ENCODE measurements around the gene KNL1.
A peak's percentile ranks its signal among the peaks of the same experiment; 100 is the strongest.
"Not testable (repeated sequence)": the region's sequence is repeated elsewhere in the genome, so short reads cannot be mapped to it uniquely, and the experiment has no call there.

KNL1 gene

GRCh38 chr15:40664909-40665308, 70.9 kb downstream of the KNL1 start:
- H3K27me3 Mint-ChIP-seq = no peaks in the 10 kb centered on the region
- ATAC-seq (replicated peaks) = no peak

GRCh38 chr15:40676290-40676689, 82.2 kb downstream of the KNL1 start:
- not testable (repeated sequence) for H3K9me3 Mint-ChIP-seq; H3K36me3 Mint-ChIP-seq; H3K4me3 Mint-ChIP-seq; ATAC-seq (replicated peaks); H3K27me3 Mint-ChIP-seq; DNase-seq; H3K27ac Mint-ChIP-seq
- peaks cover 17 to 43% of the 10 kb centered on the region in 2 donors for H3K4me1 Mint-ChIP-seq

More at GRCh38 chr15:40664909-40665308, 70.9 kb downstream of the KNL1 start:
- H3K36me3 Mint-ChIP-seq = peaks cover 0 to 3% of the 10 kb centered on the region in 2 donors
- no peak for DNase-seq
- no peaks in the 10 kb centered on the region for H3K9me3 Mint-ChIP-seq
- no peaks in the 10 kb centered on the region for H3K4me1 Mint-ChIP-seq
- H3K27ac Mint-ChIP-seq = no peak overlapping the region
- no peak overlapping the region for H3K4me3 Mint-ChIP-seq

- H3K4me3 Mint-ChIP-seq; H3K9me3 Mint-ChIP-seq; H3K27ac Mint-ChIP-seq; H3K36me3 Mint-ChIP-seq; DNase-seq; ATAC-seq (replicated peaks); H3K27me3 Mint-ChIP-seq: not testable (repeated sequence)
- H3K4me1 Mint-ChIP-seq = peaks cover 17 to 43% of the 10 kb centered on the region in 2 donors
Measured at GRCh38 chr15:40676906-40677305, 82.9 kb downstream of the KNL1 start.

GRCh38 chr15:40680151-40680550, 86.1 kb downstream of the KNL1 start:
- no peak for ATAC-seq (replicated peaks)
- no peaks in the 10 kb centered on the region for H3K27me3 Mint-ChIP-seq
- no peaks in the 10 kb centered on the region for H3K36me3 Mint-ChIP-seq
- no peak overlapping the region for H3K27ac Mint-ChIP-seq
- no peak overlapping the region for H3K4me3 Mint-ChIP-seq
- no peaks in the 10 kb centered on the region for H3K9me3 Mint-ChIP-seq
- peaks cover 11 to 24% of the 10 kb centered on the region in 2 donors for H3K4me1 Mint-ChIP-seq
- no peak for DNase-seq

- DNase-seq, H3K36me3 Mint-ChIP-seq, H3K9me3 Mint-ChIP-seq, H3K27me3 Mint-ChIP-seq: not testable (repeated sequence)
- Mint-ChIP-seq H3K4me1 (peaks cover 11 to 24% of the 10 kb centered on the region in 2 donors), H3K27ac (peak overlapping the region; percentile 62), H3K4me3 (peak overlapping the region in 1 of 2 donors; percentile 25)
- peak; percentile 51 to 57 for ATAC-seq (replicated peaks)
Measured at GRCh38 chr15:40680959-40681358, 86.9 kb downstream of the KNL1 start.

- H3K9me3 Mint-ChIP-seq = no peaks in the 10 kb centered on the region
- peaks cover 10 to 15% of the 10 kb centered on the region in 2 donors for H3K4me1 Mint-ChIP-seq
- no peak overlapping the region for H3K4me3 Mint-ChIP-seq
- no peak for ATAC-seq (replicated peaks)
- H3K27ac Mint-ChIP-seq = no peak overlapping the region
- no peaks in the 10 kb centered on the region for H3K27me3 Mint-ChIP-seq
- DNase-seq = no peak
- no peaks in the 10 kb centered on the region for H3K36me3 Mint-ChIP-seq
Measured at GRCh38 chr15:40684381-40684780, 90.3 kb downstream of the KNL1 start.

GRCh38 chr15:40685376-40685775, 91.3 kb downstream of the KNL1 start:
- H3K4me1 Mint-ChIP-seq = peaks cover 7 to 9% of the 10 kb centered on the region in 2 donors

GRCh38 chr15:40688932-40689799, 95.1 kb downstream of the KNL1 start:
- Mint-ChIP-seq H3K27ac (no peak overlapping the region), H3K4me3 (no peak overlapping the region), H3K9me3 (no peaks in the 10 kb centered on the region), H3K27me3 (no peaks in the 10 kb centered on the region), H3K4me1 (peaks cover 4 to 7% of the 10 kb centered on the region in 2 donors), H3K36me3 (peaks cover 6 to 8% of the 10 kb centered on the region in 2 donors)
- DNase-seq (no peak), ATAC-seq (replicated peaks) (no peak)

More at GRCh38 chr15:40685376-40685775, 91.3 kb downstream of the KNL1 start:
- H3K9me3 Mint-ChIP-seq = no peaks in the 10 kb centered on the region
- DNase-seq = no peak
- no peak for ATAC-seq (replicated peaks)
- H3K4me3 Mint-ChIP-seq = no peak overlapping the region
- H3K27me3 Mint-ChIP-seq = no peaks in the 10 kb centered on the region
- no peak overlapping the region for H3K27ac Mint-ChIP-seq
- peaks cover 4 to 5% of the 10 kb centered on the region in 2 donors for H3K36me3 Mint-ChIP-seq

- no peak for ATAC-seq (replicated peaks)
- Mint-ChIP-seq H3K4me1 (peaks cover 11 to 12% of the 10 kb centered on the region in 2 donors), H3K27ac (no peak overlapping the region), H3K27me3 (no peaks in the 10 kb centered on the region), H3K4me3 (no peak overlapping the region), H3K9me3 (no peaks in the 10 kb centered on the region), H3K36me3 (peaks cover 7 to 12% of the 10 kb centered on the region in 2 donors)
- DNase-seq = no peak
Measured at GRCh38 chr15:40691737-40692136, 97.7 kb downstream of the KNL1 start.

- Mint-ChIP-seq H3K27ac (peak overlapping the region; percentile 97), H3K4me3 (peak overlapping the region; percentile 96), H3K36me3 (peaks cover 10 to 16% of the 10 kb centered on the region in 2 donors), H3K4me1 (peaks cover 11 to 12% of the 10 kb centered on the region in 2 donors), H3K27me3 (no peaks in the 10 kb centered on the region), H3K9me3 (no peaks in the 10 kb centered on the region)
- DNase-seq = peak; percentile 25
- ATAC-seq (replicated peaks) = peak; percentile 13 to 25
Measured at GRCh38 chr15:40693904-40694687, 100.0 kb downstream of the KNL1 start.

- Mint-ChIP-seq H3K9me3 (no peaks in the 10 kb centered on the region), H3K27ac (peak within 1 kb of the TSS; percentile 97), H3K4me3 (peak within 1 kb of the TSS; percentile 96), H3K36me3 (peaks cover 6 to 12% of the 10 kb centered on the region in 2 donors), H3K27me3 (no peaks in the 10 kb centered on the region), H3K4me1 (peaks cover 10 to 11% of the 10 kb centered on the region in 2 donors)
- ATAC-seq (replicated peaks) = peak; percentile 91 to 92
- peak; percentile 94 for DNase-seq
Measured at GRCh38 chr15:40694688-40695468, 100.8 kb downstream of the KNL1 start, which contains the start of gene RAD51. RAD51 (plus strand) TSS chr15:40695174; CDS start chr15:40698759, 3,585 bp downstream.

- ATAC-seq (replicated peaks) (peak; percentile 0 to 30), DNase-seq (no peak)
- Mint-ChIP-seq H3K27me3 (no peaks in the 10 kb centered on the region), H3K4me1 (peaks cover 10 to 11% of the 10 kb centered on the region in 2 donors), H3K4me3 (peak overlapping the region; percentile 96), H3K27ac (peak overlapping the region; percentile 97), H3K36me3 (peaks cover 6 to 12% of the 10 kb centered on the region in 2 donors), H3K9me3 (no peaks in the 10 kb centered on the region)
Measured at GRCh38 chr15:40695469-40695890, 101.4 kb downstream of the KNL1 start.

- H3K27me3 Mint-ChIP-seq = no peaks in the 10 kb centered on the region
- no peak for DNase-seq
Measured at GRCh38 chr15:40696228-40696627, 102.2 kb downstream of the KNL1 start.

GRCh38 chr15:40697916-40698315, 103.9 kb downstream of the KNL1 start:
- H3K36me3 Mint-ChIP-seq = peaks cover 8 to 12% of the 10 kb centered on the region in 2 donors
- no peak overlapping the region for H3K27ac Mint-ChIP-seq
- no peak for DNase-seq
- no peaks in the 10 kb centered on the region for H3K9me3 Mint-ChIP-seq
- H3K27me3 Mint-ChIP-seq = no peaks in the 10 kb centered on the region
- ATAC-seq (replicated peaks) = no peak
- H3K4me1 Mint-ChIP-seq = peaks cover 10 to 11% of the 10 kb centered on the region in 2 donors
- H3K4me3 Mint-ChIP-seq = no peak overlapping the region

More at GRCh38 chr15:40696228-40696627, 102.2 kb downstream of the KNL1 start:
- Mint-ChIP-seq H3K27ac (no peak overlapping the region), H3K9me3 (no peaks in the 10 kb centered on the region), H3K4me1 (peaks cover 10 to 11% of the 10 kb centered on the region in 2 donors), H3K4me3 (peak overlapping the region; percentile 96), H3K36me3 (peaks cover 6 to 12% of the 10 kb centered on the region in 2 donors)
- ATAC-seq (replicated peaks) = no peak

Measured in stimulated activated naive B cell treated with anti-CD40 and anti-IgM and Interleukin-4, amounts not matched to agents 10 μg/mL and 1 μg/mL and 100 μg/mL, for 72 hours (primary cell).